ENCODE measurements around the gene SMAD4.

The SMAD4 gene

DNA sequence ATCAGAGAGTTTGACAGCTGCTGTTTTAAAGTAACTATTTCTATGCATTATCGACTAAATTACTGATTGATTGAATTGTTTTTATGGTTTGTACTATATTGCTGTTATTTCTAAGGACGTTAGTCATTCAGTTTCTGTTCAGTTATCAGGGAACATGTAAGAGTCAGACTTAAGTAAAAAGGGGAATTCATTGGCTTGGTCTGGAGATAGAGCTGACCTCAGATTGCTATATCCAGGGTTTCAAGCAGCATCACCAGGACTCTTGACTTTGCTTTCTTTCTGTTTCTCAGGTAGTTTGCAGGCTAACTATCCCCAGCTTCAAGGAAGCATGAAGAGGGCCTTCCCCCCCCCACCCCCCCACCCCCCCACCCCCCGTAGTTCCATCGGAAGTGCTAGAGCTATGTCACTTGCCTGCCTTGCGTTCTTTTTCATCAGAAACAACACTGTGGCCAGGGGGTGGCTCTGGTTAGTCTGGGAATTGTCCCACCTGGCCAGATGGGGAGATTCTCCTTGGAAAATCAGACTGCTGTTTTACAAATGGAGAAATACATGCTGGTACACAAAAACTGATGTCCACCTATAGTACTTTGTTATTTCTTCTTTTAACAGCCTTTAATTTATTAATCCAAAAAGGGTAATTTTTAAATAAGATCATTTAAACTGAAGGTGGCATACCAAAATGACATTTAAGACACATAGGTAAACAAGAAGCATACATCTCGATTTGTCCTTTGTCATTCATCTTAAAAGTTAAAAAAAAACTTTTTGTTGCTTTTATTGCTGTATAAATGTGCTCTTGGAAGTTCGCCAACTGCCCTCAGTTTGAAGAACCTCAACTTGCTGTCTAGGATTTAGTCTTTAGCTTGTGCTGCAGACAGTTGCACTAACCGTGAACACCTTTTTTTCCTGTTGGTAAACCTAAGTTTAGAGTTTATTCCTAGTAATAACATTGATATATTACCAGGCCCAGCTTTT is 9.4 kb downstream of the SMAD4 start:
- no peaks in the 10 kb centered on the region for H3K4me1 ChIP-seq (ENCODE audit: insufficient read depth, insufficient read length)
- H3K27me3 ChIP-seq (ENCODE audit: insufficient read depth, insufficient read length) = no peaks in the 10 kb centered on the region
- H3K9me3 ChIP-seq (ENCODE audit: insufficient read depth, low read length) = no peaks in the 10 kb centered on the region; the same call in 1 of the 2 replicates
- H3K9ac ChIP-seq (ENCODE audit: insufficient read length, low read depth) = no peak overlapping the region
- TF ChIP-seq ZNF274 (IDR thresholded peaks at IDR 0.05; ENCODE audit: low read depth, low read length) = no peak
- TF ChIP-seq SUZ12 (IDR thresholded peaks at IDR 0.05; ENCODE audit: extremely low read depth, insufficient read depth, insufficient read length) = no peak
- no peak for TF ChIP-seq YY1 (IDR thresholded peaks at IDR 0.05; ENCODE audit: insufficient read depth, insufficient read length)
- no peak for DNase-seq (ENCODE audit: low read depth, low spot score)
- H3K4me3 ChIP-seq (ENCODE audit: insufficient read length, low read depth) = no peak overlapping the region
- peaks cover 9% of the 10 kb centered on the region for H3K36me3 ChIP-seq (ENCODE audit: insufficient read depth, insufficient read length, low read length)

DNA sequence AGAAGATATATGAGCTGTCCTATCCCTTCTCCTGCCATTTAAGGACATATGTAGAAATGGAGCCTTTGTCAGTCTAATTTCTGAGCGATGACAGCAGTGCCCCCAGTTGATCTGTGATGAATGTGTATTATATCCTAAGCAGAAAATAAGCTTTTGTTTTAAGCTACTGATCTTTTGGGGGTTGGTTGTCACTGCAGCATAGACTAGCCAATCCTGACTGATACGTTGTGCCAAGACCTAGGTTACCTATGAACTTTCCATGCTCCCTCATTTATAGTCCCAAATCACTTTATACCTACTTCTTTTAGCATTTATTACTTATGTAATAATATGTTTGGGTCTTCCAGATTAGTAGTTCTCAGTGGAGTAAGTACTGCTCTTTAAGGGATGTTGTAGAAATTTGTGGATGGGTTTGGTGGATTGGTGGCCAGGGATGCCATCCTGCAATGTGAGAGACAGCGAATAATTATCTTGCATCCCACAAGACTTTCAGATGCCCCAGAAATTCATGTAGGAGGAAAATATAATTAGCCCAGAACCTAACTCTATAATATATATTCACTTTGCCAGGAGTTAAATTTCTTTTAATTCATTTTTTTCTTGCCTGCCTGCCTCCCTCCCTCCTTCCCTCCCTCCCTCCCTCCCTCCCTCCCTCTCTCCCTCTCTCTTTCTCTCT is 11.8 kb downstream of the SMAD4 start:
- no peaks in the 10 kb centered on the region; the same call in 1 of the 2 replicates for H3K9me3 ChIP-seq (ENCODE audit: insufficient read depth, low read length)
- no peak overlapping the region for H3K9ac ChIP-seq (ENCODE audit: insufficient read length, low read depth)
- TF ChIP-seq SUZ12 (IDR thresholded peaks at IDR 0.05; ENCODE audit: extremely low read depth, insufficient read depth, insufficient read length) (no peak), ZNF274 (IDR thresholded peaks at IDR 0.05; ENCODE audit: low read depth, low read length) (no peak), YY1 (IDR thresholded peaks at IDR 0.05; ENCODE audit: insufficient read depth, insufficient read length) (no peak)
- no peak overlapping the region for H3K4me3 ChIP-seq (ENCODE audit: insufficient read length, low read depth)
- peaks cover 4% of the 10 kb centered on the region for H3K36me3 ChIP-seq (ENCODE audit: insufficient read depth, insufficient read length, low read length)
- no peak for DNase-seq (ENCODE audit: low read depth, low spot score)
- H3K27me3 ChIP-seq (ENCODE audit: insufficient read depth, insufficient read length) = no peaks in the 10 kb centered on the region
- H3K4me1 ChIP-seq (ENCODE audit: insufficient read depth, insufficient read length) = no peaks in the 10 kb centered on the region

DNA sequence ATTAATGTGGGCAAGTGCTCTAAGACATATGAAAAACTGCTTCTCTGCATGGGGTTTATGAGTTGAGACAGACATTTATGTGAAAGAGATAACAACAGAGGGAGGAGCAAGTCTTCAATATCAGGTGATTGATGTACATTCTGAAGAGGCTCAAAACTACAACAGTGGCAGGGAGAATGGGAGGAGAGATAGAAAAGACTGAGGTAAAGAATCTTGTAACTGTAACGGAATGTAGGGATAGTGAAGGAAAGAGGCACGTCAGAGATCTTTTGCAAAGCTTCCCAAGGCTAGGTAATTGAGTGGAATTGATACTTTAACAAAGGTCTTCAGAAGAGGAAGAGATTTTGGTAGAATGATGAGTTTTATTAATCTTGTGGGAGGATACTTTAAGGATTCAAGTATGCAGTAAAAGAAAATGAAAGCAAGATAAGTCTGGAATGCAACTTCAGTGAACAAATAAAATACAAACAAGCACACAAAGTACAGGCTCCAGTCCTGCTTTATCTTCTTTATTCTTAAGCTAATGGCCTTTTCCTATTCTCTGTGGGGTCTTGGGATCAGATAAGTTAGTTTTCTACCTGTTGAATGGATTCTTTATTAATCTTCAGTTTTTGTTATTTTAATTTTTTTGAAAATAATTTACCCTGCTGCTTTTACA is 15.0 kb downstream of the SMAD4 start:
- H3K27me3 ChIP-seq (ENCODE audit: insufficient read depth, insufficient read length) = no peaks in the 10 kb centered on the region
- no peak overlapping the region for H3K4me3 ChIP-seq (ENCODE audit: insufficient read length, low read depth)
- H3K36me3 ChIP-seq (ENCODE audit: insufficient read depth, insufficient read length, low read length) = peaks cover 22% of the 10 kb centered on the region
- H3K9ac ChIP-seq (ENCODE audit: insufficient read length, low read depth) = no peak overlapping the region
- no peaks in the 10 kb centered on the region; the same call in 1 of the 2 replicates for H3K9me3 ChIP-seq (ENCODE audit: insufficient read depth, low read length)
- no peaks in the 10 kb centered on the region for H3K4me1 ChIP-seq (ENCODE audit: insufficient read depth, insufficient read length)
- TF ChIP-seq ZNF274 (IDR thresholded peaks at IDR 0.05; ENCODE audit: low read depth, low read length) = no peak
- TF ChIP-seq YY1 (IDR thresholded peaks at IDR 0.05; ENCODE audit: insufficient read depth, insufficient read length) = no peak
- no peak for TF ChIP-seq SUZ12 (IDR thresholded peaks at IDR 0.05; ENCODE audit: extremely low read depth, insufficient read depth, insufficient read length)
- DNase-seq (ENCODE audit: low read depth, low spot score) = no peak

DNA sequence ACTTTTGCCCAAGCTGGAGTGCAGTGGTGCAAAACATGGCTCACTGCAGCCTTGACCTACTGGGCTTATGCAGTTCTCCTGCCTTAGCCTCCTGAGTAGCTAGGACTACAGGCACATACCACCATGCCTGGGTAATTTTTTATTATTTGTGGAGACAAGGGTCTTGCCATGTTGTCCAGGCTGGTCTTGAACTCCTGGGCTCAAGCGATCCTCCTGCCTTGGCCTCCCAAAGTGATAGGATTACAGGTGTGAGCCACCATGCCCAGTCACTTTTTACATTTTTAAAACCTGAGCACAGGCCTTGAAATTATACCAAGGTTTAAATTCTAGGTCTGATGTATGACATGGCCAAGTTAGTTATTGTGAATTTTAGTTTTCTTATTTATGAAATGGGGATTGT is 18.2 kb downstream of the SMAD4 start:
- Histone ChIP-seq H3K27me3 (ENCODE audit: insufficient read depth, insufficient read length) (no peaks in the 10 kb centered on the region), H3K36me3 (ENCODE audit: insufficient read depth, insufficient read length, low read length) (peaks cover 35% of the 10 kb centered on the region), H3K9ac (ENCODE audit: insufficient read length, low read depth) (no peak overlapping the region), H3K9me3 (ENCODE audit: insufficient read depth, low read length) (no peaks in the 10 kb centered on the region), H3K4me3 (ENCODE audit: insufficient read length, low read depth) (no peak overlapping the region), H3K4me1 (ENCODE audit: insufficient read depth, insufficient read length) (no peaks in the 10 kb centered on the region)
- DNase-seq (ENCODE audit: low read depth, low spot score) = no peak
- no peak for TF ChIP-seq YY1 (IDR thresholded peaks at IDR 0.05; ENCODE audit: insufficient read depth, insufficient read length)
- TF ChIP-seq ZNF274 (IDR thresholded peaks at IDR 0.05; ENCODE audit: low read depth, low read length) = no peak
- TF ChIP-seq SUZ12 (IDR thresholded peaks at IDR 0.05; ENCODE audit: extremely low read depth, insufficient read depth, insufficient read length) = no peak

DNA sequence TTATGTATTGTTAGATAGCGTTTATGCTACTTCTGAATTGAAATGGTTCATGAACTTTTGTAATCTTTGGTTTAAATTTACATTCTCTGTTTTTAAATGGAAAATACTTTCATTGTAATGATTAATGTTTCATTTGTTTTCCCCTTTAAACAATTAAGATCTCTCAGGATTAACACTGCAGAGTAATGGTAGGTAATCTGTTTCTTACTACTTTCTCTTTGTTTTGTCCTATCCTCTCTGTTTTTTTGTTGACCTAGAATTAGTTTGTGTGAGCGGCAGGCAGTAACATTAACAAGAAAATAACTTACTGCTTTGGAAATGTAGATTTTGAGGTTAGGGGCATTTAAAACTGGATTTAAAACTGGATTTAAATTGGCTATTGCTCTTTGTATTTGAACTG is 19.1 kb downstream of the SMAD4 start:
- peaks cover 39% of the 10 kb centered on the region for H3K36me3 ChIP-seq (ENCODE audit: insufficient read depth, insufficient read length, low read length)
- no peaks in the 10 kb centered on the region for H3K9me3 ChIP-seq (ENCODE audit: insufficient read depth, low read length)
- H3K4me3 ChIP-seq (ENCODE audit: insufficient read length, low read depth) = no peak overlapping the region
- no peak overlapping the region for H3K9ac ChIP-seq (ENCODE audit: insufficient read length, low read depth)
- no peaks in the 10 kb centered on the region for H3K27me3 ChIP-seq (ENCODE audit: insufficient read depth, insufficient read length)
- no peak for TF ChIP-seq SUZ12 (IDR thresholded peaks at IDR 0.05; ENCODE audit: extremely low read depth, insufficient read depth, insufficient read length)
- no peak for TF ChIP-seq ZNF274 (IDR thresholded peaks at IDR 0.05; ENCODE audit: low read depth, low read length)
- no peak for TF ChIP-seq YY1 (IDR thresholded peaks at IDR 0.05; ENCODE audit: insufficient read depth, insufficient read length)
- no peak for DNase-seq (ENCODE audit: low read depth, low spot score)
- no peaks in the 10 kb centered on the region for H3K4me1 ChIP-seq (ENCODE audit: insufficient read depth, insufficient read length)

DNA sequence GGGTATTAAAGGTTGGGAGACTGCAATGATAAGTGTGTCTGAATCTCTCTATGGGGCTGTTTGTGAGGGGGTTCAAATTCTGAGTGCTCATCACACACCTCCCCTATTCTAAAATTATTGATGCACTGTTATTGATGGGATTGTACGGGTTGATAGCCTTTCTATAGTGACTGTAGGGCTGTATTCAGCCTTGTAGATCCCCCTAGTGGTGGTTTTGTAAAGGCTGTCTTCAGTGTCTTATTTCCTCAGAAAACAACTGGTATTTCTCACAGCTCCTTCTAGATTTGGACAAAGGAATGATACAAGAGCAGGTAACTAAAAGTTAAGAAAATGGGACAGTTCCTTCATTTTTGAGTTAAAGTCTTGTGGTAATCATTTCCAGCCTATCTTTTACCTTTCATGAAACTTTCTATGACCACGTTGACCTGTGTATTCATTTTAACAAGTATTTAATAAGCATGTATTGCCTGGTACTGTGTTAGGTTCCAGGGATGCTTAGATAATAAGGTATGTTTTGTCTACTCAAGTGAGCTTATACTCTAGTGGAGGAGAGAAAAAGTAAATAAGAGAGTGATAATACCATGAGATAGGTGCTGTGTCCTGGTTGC is 21.2 kb downstream of the SMAD4 start:
- Histone ChIP-seq H3K27me3 (ENCODE audit: insufficient read depth, insufficient read length) (no peaks in the 10 kb centered on the region), H3K4me1 (ENCODE audit: insufficient read depth, insufficient read length) (no peaks in the 10 kb centered on the region), H3K9me3 (ENCODE audit: insufficient read depth, low read length) (no peaks in the 10 kb centered on the region), H3K9ac (ENCODE audit: insufficient read length, low read depth) (no peak overlapping the region), H3K4me3 (ENCODE audit: insufficient read length, low read depth) (no peak overlapping the region), H3K36me3 (ENCODE audit: insufficient read depth, insufficient read length, low read length) (peaks cover 59% of the 10 kb centered on the region)
- no peak for TF ChIP-seq ZNF274 (IDR thresholded peaks at IDR 0.05; ENCODE audit: low read depth, low read length)
- TF ChIP-seq SUZ12 (IDR thresholded peaks at IDR 0.05; ENCODE audit: extremely low read depth, insufficient read depth, insufficient read length) = no peak
- TF ChIP-seq YY1 (IDR thresholded peaks at IDR 0.05; ENCODE audit: insufficient read depth, insufficient read length) = no peak
- DNase-seq (ENCODE audit: low read depth, low spot score) = no peak
